Measurements from ENCODE around the gene CEP164.

Gene CEP164

GRCh38 chr11:117387992-117388755, 60.5 kb downstream of the CEP164 start:
- TF ChIP-seq SIN3A (IDR thresholded peaks at IDR 0.05; ENCODE audit: borderline replicate concordance, insufficient read depth, low read length) = no peak
- TF ChIP-seq REST (IDR thresholded peaks at IDR 0.05; ENCODE audit: insufficient read depth in 1 of 2, low read depth in 2 of 2, low read length in 2 of 2) = no peak
- no peak for TF ChIP-seq POLR2AphosphoS5 (IDR thresholded peaks at IDR 0.05; ENCODE audit: low read depth, low read length)
- TF ChIP-seq FOXP2 (optimal IDR thresholded peaks at IDR 0.05; ENCODE audit: borderline replicate concordance, extremely low read depth, extremely low read length, insufficient read depth) = no peak
- TF ChIP-seq TAF1 (IDR thresholded peaks at IDR 0.05; ENCODE audit: borderline replicate concordance, insufficient read depth, low read length) = no peak

GRCh38 chr11:117390743-117391142, 63.1 kb downstream of the CEP164 start:
- TF ChIP-seq FOXP2 (optimal IDR thresholded peaks at IDR 0.05; ENCODE audit: borderline replicate concordance, extremely low read depth, extremely low read length, insufficient read depth) (no peak), REST (IDR thresholded peaks at IDR 0.05; ENCODE audit: insufficient read depth in 1 of 2, low read depth in 2 of 2, low read length in 2 of 2) (no peak), POLR2AphosphoS5 (IDR thresholded peaks at IDR 0.05; ENCODE audit: low read depth, low read length) (no peak), SIN3A (IDR thresholded peaks at IDR 0.05; ENCODE audit: borderline replicate concordance, insufficient read depth, low read length) (no peak), TAF1 (IDR thresholded peaks at IDR 0.05; ENCODE audit: borderline replicate concordance, insufficient read depth, low read length) (no peak)

GRCh38 chr11:117391181-117391580, 63.5 kb downstream of the CEP164 start:
- no peak for TF ChIP-seq FOXP2 (optimal IDR thresholded peaks at IDR 0.05; ENCODE audit: borderline replicate concordance, extremely low read depth, extremely low read length, insufficient read depth)
- no peak for TF ChIP-seq POLR2AphosphoS5 (IDR thresholded peaks at IDR 0.05; ENCODE audit: low read depth, low read length)
- no peak for TF ChIP-seq TAF1 (IDR thresholded peaks at IDR 0.05; ENCODE audit: borderline replicate concordance, insufficient read depth, low read length)

- no peak for TF ChIP-seq SIN3A (IDR thresholded peaks at IDR 0.05; ENCODE audit: borderline replicate concordance, insufficient read depth, low read length)
Measured at GRCh38 chr11:117392001-117392690, 64.5 kb downstream of the CEP164 start.

GRCh38 chr11:117392979-117393378, 65.3 kb downstream of the CEP164 start:
- TF ChIP-seq REST (IDR thresholded peaks at IDR 0.05; ENCODE audit: insufficient read depth in 1 of 2, low read depth in 2 of 2, low read length in 2 of 2) (no peak), TAF1 (IDR thresholded peaks at IDR 0.05; ENCODE audit: borderline replicate concordance, insufficient read depth, low read length) (no peak), SIN3A (IDR thresholded peaks at IDR 0.05; ENCODE audit: borderline replicate concordance, insufficient read depth, low read length) (no peak), FOXP2 (optimal IDR thresholded peaks at IDR 0.05; ENCODE audit: borderline replicate concordance, extremely low read depth, extremely low read length, insufficient read depth) (no peak), POLR2AphosphoS5 (IDR thresholded peaks at IDR 0.05; ENCODE audit: low read depth, low read length) (no peak)
